ENCODE measurements around the gene ABRACL. TPM values are rescaled to one million over a fixed set of nuclear protein-coding genes. Genes with fewer than 3 reads are reported as not detected.

ABRACL gene
- total RNA-seq, 1 experiment from 2014 or later: 117 TPM

DNA sequence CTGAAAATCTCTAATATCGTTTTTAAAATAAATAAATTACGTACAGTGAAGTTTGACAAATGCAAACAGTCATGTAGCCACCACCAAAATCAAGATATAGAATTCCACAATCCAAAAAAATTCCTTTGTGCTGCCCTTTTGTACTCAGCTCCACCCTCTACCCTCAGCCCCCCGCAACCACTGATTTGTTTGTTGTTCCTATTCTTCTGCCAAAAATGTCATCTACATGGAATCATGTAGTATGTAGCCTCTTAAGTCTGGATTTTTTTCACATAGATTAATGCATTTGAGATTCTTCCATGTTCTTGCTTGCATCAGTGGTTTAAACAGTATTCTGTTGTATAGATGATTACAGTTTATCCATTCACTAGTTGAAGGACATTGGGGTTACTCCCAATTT lies 32.0 kb upstream of the ABRACL start (continued):
- TF ChIP-seq, protein P1, sequence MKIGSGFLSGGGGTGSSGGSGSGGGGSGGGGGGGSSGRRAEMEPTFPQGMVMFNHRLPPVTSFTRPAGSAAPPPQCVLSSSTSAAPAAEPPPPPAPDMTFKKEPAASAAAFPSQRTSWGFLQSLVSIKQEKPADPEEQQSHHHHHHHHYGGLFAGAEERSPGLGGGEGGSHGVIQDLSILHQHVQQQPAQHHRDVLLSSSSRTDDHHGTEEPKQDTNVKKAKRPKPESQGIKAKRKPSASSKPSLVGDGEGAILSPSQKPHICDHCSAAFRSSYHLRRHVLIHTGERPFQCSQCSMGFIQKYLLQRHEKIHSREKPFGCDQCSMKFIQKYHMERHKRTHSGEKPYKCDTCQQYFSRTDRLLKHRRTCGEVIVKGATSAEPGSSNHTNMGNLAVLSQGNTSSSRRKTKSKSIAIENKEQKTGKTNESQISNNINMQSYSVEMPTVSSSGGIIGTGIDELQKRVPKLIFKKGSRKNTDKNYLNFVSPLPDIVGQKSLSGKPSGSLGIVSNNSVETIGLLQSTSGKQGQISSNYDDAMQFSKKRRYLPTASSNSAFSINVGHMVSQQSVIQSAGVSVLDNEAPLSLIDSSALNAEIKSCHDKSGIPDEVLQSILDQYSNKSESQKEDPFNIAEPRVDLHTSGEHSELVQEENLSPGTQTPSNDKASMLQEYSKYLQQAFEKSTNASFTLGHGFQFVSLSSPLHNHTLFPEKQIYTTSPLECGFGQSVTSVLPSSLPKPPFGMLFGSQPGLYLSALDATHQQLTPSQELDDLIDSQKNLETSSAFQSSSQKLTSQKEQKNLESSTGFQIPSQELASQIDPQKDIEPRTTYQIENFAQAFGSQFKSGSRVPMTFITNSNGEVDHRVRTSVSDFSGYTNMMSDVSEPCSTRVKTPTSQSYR (CRISPR knock-in tag; IDR thresholded peaks at IDR 0.05): no peak
- TF ChIP-seq ZNF317 (CRISPR knock-in tag; IDR thresholded peaks at IDR 0.05; ENCODE audit: borderline replicate concordance, low read depth) (no peak), OVOL2 (CRISPR knock-in tag; IDR thresholded peaks at IDR 0.05; ENCODE audit: borderline replicate concordance) (no peak), NR3C1 (CRISPR knock-in tag; conservative IDR thresholded peaks at IDR 0.05; ENCODE audit: low read depth) (no peak), FOXJ3 (CRISPR knock-in tag; IDR thresholded peaks at IDR 0.05; ENCODE audit: borderline replicate concordance) (no peak)
- TF ChIP-seq, protein P2, sequence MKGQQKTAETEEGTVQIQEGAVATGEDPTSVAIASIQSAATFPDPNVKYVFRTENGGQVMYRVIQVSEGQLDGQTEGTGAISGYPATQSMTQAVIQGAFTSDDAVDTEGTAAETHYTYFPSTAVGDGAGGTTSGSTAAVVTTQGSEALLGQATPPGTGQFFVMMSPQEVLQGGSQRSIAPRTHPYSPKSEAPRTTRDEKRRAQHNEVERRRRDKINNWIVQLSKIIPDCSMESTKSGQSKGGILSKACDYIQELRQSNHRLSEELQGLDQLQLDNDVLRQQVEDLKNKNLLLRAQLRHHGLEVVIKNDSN (CRISPR knock-in tag; IDR thresholded peaks at IDR 0.05): no peak

DNA sequence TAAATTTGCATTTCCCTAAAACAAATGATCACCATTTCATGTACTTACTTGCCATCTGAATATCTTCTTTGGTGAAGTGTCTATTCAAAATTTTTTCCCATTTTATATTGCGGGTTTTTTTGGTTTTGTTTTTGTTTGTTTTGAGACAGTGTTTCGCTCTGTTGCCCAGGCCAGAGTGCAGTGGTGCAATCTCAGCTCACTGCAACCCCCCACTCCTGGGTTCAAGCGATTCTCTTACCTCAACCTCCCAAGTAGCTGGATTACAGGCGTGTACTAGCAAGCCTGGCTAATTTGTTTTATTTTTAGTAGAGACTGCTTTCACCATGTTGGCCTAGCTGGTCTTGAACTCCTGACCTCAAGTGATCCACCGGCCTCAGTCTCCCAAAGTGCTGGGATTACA lies 31.4 kb upstream of the ABRACL start:
- no peak overlapping the region for H3K27ac Mint-ChIP-seq
- no peak for DNase-seq (ENCODE audit: low spot score)
- no peaks in the 10 kb centered on the region for H3K27me3 Mint-ChIP-seq (ENCODE audit: low read depth)
- ATAC-seq: no peak
- H3K9me3 Mint-ChIP-seq: no peaks in the 10 kb centered on the region
- no peaks in the 10 kb centered on the region for H3K36me3 Mint-ChIP-seq
- CTCF ChIA-PET: no interaction called here
- POLR2A ChIA-PET: no interaction called here
- H3K4me1 Mint-ChIP-seq: peaks cover 35% of the 10 kb centered on the region
- no peak overlapping the region for H3K4me3 Mint-ChIP-seq
- TF ChIP-seq, protein P3, sequence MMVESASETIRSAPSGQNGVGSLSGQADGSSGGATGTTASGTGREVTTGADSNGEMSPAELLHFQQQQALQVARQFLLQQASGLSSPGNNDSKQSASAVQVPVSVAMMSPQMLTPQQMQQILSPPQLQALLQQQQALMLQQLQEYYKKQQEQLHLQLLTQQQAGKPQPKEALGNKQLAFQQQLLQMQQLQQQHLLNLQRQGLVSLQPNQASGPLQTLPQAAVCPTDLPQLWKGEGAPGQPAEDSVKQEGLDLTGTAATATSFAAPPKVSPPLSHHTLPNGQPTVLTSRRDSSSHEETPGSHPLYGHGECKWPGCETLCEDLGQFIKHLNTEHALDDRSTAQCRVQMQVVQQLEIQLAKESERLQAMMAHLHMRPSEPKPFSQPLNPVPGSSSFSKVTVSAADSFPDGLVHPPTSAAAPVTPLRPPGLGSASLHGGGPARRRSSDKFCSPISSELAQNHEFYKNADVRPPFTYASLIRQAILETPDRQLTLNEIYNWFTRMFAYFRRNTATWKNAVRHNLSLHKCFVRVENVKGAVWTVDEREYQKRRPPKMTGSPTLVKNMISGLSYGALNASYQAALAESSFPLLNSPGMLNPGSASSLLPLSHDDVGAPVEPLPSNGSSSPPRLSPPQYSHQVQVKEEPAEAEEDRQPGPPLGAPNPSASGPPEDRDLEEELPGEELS (CRISPR knock-in tag; IDR thresholded peaks at IDR 0.05): no peak
- no peak for TF ChIP-seq EMX1 (CRISPR knock-in tag; IDR thresholded peaks at IDR 0.05)
- TF ChIP-seq, protein P4, sequence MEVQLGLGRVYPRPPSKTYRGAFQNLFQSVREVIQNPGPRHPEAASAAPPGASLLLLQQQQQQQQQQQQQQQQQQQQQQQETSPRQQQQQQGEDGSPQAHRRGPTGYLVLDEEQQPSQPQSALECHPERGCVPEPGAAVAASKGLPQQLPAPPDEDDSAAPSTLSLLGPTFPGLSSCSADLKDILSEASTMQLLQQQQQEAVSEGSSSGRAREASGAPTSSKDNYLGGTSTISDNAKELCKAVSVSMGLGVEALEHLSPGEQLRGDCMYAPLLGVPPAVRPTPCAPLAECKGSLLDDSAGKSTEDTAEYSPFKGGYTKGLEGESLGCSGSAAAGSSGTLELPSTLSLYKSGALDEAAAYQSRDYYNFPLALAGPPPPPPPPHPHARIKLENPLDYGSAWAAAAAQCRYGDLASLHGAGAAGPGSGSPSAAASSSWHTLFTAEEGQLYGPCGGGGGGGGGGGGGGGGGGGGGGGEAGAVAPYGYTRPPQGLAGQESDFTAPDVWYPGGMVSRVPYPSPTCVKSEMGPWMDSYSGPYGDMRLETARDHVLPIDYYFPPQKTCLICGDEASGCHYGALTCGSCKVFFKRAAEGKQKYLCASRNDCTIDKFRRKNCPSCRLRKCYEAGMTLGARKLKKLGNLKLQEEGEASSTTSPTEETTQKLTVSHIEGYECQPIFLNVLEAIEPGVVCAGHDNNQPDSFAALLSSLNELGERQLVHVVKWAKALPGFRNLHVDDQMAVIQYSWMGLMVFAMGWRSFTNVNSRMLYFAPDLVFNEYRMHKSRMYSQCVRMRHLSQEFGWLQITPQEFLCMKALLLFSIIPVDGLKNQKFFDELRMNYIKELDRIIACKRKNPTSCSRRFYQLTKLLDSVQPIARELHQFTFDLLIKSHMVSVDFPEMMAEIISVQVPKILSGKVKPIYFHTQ (CRISPR knock-in tag; IDR thresholded peaks at IDR 0.05): no peak
- TF ChIP-seq RELA (CRISPR knock-in tag; IDR thresholded peaks at IDR 0.05; ENCODE audit: borderline replicate concordance): no peak
- TF ChIP-seq, protein P5, sequence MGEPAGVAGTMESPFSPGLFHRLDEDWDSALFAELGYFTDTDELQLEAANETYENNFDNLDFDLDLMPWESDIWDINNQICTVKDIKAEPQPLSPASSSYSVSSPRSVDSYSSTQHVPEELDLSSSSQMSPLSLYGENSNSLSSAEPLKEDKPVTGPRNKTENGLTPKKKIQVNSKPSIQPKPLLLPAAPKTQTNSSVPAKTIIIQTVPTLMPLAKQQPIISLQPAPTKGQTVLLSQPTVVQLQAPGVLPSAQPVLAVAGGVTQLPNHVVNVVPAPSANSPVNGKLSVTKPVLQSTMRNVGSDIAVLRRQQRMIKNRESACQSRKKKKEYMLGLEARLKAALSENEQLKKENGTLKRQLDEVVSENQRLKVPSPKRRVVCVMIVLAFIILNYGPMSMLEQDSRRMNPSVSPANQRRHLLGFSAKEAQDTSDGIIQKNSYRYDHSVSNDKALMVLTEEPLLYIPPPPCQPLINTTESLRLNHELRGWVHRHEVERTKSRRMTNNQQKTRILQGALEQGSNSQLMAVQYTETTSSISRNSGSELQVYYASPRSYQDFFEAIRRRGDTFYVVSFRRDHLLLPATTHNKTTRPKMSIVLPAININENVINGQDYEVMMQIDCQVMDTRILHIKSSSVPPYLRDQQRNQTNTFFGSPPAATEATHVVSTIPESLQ (CRISPR knock-in tag; IDR thresholded peaks at IDR 0.05): no peak
- TF ChIP-seq, protein P6, sequence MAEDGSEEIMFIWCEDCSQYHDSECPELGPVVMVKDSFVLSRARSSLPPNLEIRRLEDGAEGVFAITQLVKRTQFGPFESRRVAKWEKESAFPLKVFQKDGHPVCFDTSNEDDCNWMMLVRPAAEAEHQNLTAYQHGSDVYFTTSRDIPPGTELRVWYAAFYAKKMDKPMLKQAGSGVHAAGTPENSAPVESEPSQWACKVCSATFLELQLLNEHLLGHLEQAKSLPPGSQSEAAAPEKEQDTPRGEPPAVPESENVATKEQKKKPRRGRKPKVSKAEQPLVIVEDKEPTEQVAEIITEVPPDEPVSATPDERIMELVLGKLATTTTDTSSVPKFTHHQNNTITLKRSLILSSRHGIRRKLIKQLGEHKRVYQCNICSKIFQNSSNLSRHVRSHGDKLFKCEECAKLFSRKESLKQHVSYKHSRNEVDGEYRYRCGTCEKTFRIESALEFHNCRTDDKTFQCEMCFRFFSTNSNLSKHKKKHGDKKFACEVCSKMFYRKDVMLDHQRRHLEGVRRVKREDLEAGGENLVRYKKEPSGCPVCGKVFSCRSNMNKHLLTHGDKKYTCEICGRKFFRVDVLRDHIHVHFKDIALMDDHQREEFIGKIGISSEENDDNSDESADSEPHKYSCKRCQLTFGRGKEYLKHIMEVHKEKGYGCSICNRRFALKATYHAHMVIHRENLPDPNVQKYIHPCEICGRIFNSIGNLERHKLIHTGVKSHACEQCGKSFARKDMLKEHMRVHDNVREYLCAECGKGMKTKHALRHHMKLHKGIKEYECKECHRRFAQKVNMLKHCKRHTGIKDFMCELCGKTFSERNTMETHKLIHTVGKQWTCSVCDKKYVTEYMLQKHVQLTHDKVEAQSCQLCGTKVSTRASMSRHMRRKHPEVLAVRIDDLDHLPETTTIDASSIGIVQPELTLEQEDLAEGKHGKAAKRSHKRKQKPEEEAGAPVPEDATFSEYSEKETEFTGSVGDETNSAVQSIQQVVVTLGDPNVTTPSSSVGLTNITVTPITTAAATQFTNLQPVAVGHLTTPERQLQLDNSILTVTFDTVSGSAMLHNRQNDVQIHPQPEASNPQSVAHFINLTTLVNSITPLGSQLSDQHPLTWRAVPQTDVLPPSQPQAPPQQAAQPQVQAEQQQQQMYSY (CRISPR knock-in tag; IDR thresholded peaks at IDR 0.05): no peak
- no peak for TF ChIP-seq TCF7 (CRISPR knock-in tag; IDR thresholded peaks at IDR 0.05; ENCODE audit: low read depth)
- no peak for TF ChIP-seq SOX15 (CRISPR knock-in tag; IDR thresholded peaks at IDR 0.05)
- no peak for TF ChIP-seq NFE2L1 (CRISPR knock-in tag; IDR thresholded peaks at IDR 0.05)
- TF ChIP-seq, protein P7, sequence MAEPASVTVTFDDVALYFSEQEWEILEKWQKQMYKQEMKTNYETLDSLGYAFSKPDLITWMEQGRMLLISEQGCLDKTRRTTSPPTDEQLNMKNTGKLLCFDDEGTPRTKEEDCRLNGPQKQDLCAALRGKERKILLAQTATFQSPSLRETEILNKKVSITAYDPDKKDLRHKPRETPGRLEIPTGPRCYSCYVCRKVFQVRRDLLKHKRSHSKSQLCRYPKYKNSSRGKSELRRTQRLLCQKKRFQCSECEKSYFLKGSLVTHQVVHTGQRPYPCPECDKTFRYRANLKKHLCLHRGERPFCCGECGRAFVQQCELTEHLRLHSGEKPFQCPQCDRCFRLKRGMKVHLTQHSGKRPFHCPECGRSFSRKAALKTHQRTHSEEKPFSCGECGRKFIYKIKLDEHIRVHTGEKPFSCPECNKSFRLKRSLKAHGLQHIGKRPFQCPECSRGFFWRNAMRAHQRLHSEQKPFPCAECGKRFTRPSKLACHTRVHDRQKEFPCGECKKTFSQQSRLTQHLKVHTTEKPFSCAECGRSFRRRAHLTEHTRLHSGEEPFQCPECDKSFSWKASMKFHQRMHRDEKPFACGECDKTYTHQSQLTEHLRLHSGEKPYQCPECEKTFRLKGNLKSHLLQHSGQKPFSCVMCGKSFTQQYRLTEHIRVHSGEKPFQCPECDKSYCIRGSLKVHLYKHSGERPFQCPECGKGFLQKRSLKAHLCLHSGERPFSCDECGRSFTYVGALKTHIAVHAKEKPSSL (CRISPR knock-in tag; conservative IDR thresholded peaks at IDR 0.05): no peak
- TF ChIP-seq ZNF423 (CRISPR knock-in tag; IDR thresholded peaks at IDR 0.05): no peak
- TF ChIP-seq, protein P8, sequence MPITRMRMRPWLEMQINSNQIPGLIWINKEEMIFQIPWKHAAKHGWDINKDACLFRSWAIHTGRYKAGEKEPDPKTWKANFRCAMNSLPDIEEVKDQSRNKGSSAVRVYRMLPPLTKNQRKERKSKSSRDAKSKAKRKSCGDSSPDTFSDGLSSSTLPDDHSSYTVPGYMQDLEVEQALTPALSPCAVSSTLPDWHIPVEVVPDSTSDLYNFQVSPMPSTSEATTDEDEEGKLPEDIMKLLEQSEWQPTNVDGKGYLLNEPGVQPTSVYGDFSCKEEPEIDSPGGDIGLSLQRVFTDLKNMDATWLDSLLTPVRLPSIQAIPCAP (CRISPR knock-in tag; IDR thresholded peaks at IDR 0.05): no peak
- TF ChIP-seq FOXK1 (CRISPR knock-in tag; IDR thresholded peaks at IDR 0.05): no peak

Measured in WTC11 (cell line).